Liver (tissue), 9 donors: ENCODE results near the gene WDR45B. TPM values are rescaled to one million over a fixed set of nuclear protein-coding genes. Genes with fewer than 3 reads are reported as not detected.

Experiments
- DNase-seq: peaks from one replicate; pipeline ENCODE4 v3.0.0-alpha.2; 2017; ENCODE audit warnings: low spot score
- H3K27ac ChIP-seq, 2 donors: one replicate each; pipeline ENCODE4 v1.7.0; 2013; ENCODE audit warnings: inconsistent platforms in 2 of 2, low read length in 2 of 2, control low read depth in 1 of 2, low read depth in 1 of 2, mild to moderate bottlenecking in 1 of 2
- H3K27me3 ChIP-seq, 4 donors: one replicate each; pipeline versions ENCODE4 v1.6.1 to v1.7.0; 2013; ENCODE audit warnings: low read length in 3 of 4, inconsistent platforms in 1 of 4, mild to moderate bottlenecking in 1 of 4, moderate library complexity in 1 of 4; ENCODE audit not compliant: control insufficient read depth in 4 of 4, insufficient read depth in 4 of 4
- H3K36me3 ChIP-seq, 4 donors: one replicate each; pipeline versions ENCODE4 v1.6.1 to v1.7.0; 2013; ENCODE audit warnings: low read length in 3 of 4, mild to moderate bottlenecking in 3 of 4, low read depth in 1 of 4, moderate library complexity in 1 of 4; ENCODE audit not compliant: control insufficient read depth in 4 of 4, insufficient read depth in 3 of 4
- H3K4me1 ChIP-seq, 4 donors: one replicate each; pipeline versions ENCODE4 v1.6.1 to v1.7.0; 2013; ENCODE audit warnings: low read length in 3 of 4, mild to moderate bottlenecking in 3 of 4, moderate library complexity in 1 of 4; ENCODE audit not compliant: control insufficient read depth in 4 of 4, insufficient read depth in 4 of 4
- H3K4me3 ChIP-seq, 3 donors: one replicate each; pipeline versions ENCODE4 v1.6.1 to v1.7.0; 2013; ENCODE audit warnings: low read length in 3 of 3, control low read depth in 1 of 3, low read depth in 1 of 3, mild to moderate bottlenecking in 1 of 3
- H3K9ac ChIP-seq, 2 donors: one replicate each; pipeline ENCODE4 v1.7.0; 2013; ENCODE audit warnings: low read length in 2 of 2, mild to moderate bottlenecking in 2 of 2, moderate library complexity in 2 of 2, control low read depth in 1 of 2, low read depth in 1 of 2
- H3K9me3 ChIP-seq, 4 donors: one replicate each; pipeline versions ENCODE4 v1.6.1 to v1.7.0; 2013; ENCODE audit warnings: low read length in 3 of 4; ENCODE audit not compliant: control insufficient read depth in 4 of 4
- FOXA2 ChIP-seq: IDR thresholded peaks from 2 replicates; pipeline ENCODE4 v1.6.1; 2016; ENCODE audit warnings: antibody characterized with exemption
- HNF4A ChIP-seq, 2 donors: conservative IDR thresholded peaks; 2 replicates each; pipeline ENCODE4 v1.6.1; 2016; ENCODE audit warnings: antibody characterized with exemption in 2 of 2, mild to moderate bottlenecking in 2 of 2
- MAX ChIP-seq: IDR thresholded peaks from 2 replicates; pipeline ENCODE4 v1.6.1; 2016; ENCODE audit warnings: antibody characterized with exemption
- RAD21 ChIP-seq, 2 donors: IDR thresholded peaks; 2 replicates each; pipeline ENCODE4 v1.6.1; 2016; ENCODE audit warnings: antibody characterized with exemption in 2 of 2, mild to moderate bottlenecking in 2 of 2
- REST ChIP-seq: IDR thresholded peaks from 2 replicates; pipeline ENCODE4 v1.6.1; 2016; ENCODE audit warnings: antibody characterized with exemption, mild to moderate bottlenecking
- RXRA ChIP-seq, 2 donors: IDR thresholded peaks; 2 replicates each; pipeline ENCODE4 v1.6.1; 2017 to 2018; ENCODE audit warnings: antibody characterized with exemption in 2 of 2, mild to moderate bottlenecking in 1 of 2
- YY1 ChIP-seq: IDR thresholded peaks from 2 replicates; pipeline ENCODE4 v1.6.1; 2016; ENCODE audit warnings: antibody characterized with exemption, mild to moderate bottlenecking
- ZBTB33 ChIP-seq: IDR thresholded peaks from 2 replicates; pipeline ENCODE4 v1.6.1; 2016; ENCODE audit warnings: antibody characterized with exemption
- WGBS: extraction: QIAGEN DNeasy Blood & Tissue Kit; methylation state at CpG from one replicate; pipeline ENCODE4 v1.1.7; 2013; 5-methylcytosine and 5-hydroxymethylcytosine counted together
- polyA plus RNA-seq, 2 donors: library from polyadenylated mRNA; stranded (reverse) in 1 of 2; unstranded in 1 of 2; fragments of 200-250 nt in 1 of 2; fragments of >200 nt in 1 of 2; fragmentation: Nextera tagmentation in 1 of 2; extraction: Ambion mirVana in 1 of 2; gene quantifications; one replicate each; pipeline versions ENCODE4 v1.2.1 to v1.2.3, GENCODE V29; 2013 to 2015
- total RNA-seq, 2 donors: library from RNA; depleted of rRNA; stranded (reverse); fragments of >200 nt; gene quantifications; one replicate each; pipeline ENCODE4 v1.2.3, GENCODE V29; 2014
- TF ChIP-seq, protein P1 (sequence below): IDR thresholded peaks from 2 replicates; pipeline ENCODE4 v1.6.1; 2016; ENCODE audit warnings: antibody characterized with exemption
- donor health status: healthy.
- donor health status: healthy.
- donor health status: healthy.
- donor health status: healthy.
- donor health status: healthy.

The WDR45B gene
- total and polyA plus RNA-seq, 4 donors, result 25.4 to 40.9 (median 29.2) TPM

- Histone ChIP-seq H3K9ac (no peak overlapping the region), H3K27me3 (no peaks in the 10 kb centered on the region), H3K27ac (no peak overlapping the region), H3K4me3 (no peak overlapping the region), H3K9me3 (no peaks in the 10 kb centered on the region), H3K36me3 (peaks cover 4 to 33% (median 12%) of the 10 kb centered on the region in 4 donors), H3K4me1 (no peaks in the 10 kb centered on the region)
- whole genome bisulfite sequencing, result 74% methylated on average over 6 of the region's 6 CpGs
- TF ChIP-seq RXRA (IDR thresholded peaks at IDR 0.05) (no peak), ZBTB33 (no peak), REST (no peak), YY1 (no peak), MAX (no peak)
- TF ChIP-seq, protein P1, sequence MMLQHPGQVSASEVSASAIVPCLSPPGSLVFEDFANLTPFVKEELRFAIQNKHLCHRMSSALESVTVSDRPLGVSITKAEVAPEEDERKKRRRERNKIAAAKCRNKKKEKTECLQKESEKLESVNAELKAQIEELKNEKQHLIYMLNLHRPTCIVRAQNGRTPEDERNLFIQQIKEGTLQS, result no peak
- no peak for DNase-seq
Measured at GRCh38 chr17:82631544-82631943, 16.7 kb downstream of the WDR45B start.

GRCh38 chr17:82630212-82630611 lies 18.0 kb downstream of the WDR45B start:
- DNase-seq, result no peak
- TF ChIP-seq FOXA2 (no peak), RXRA (IDR thresholded peaks at IDR 0.05) (no peak), REST (no peak), RAD21 (IDR thresholded peaks at IDR 0.05) (no peak), MAX (no peak), HNF4A (conservative IDR thresholded peaks at IDR 0.05) (no peak), YY1 (no peak)
- TF ChIP-seq, protein P1, result no peak
- H3K4me1 ChIP-seq, result no peaks in the 10 kb centered on the region
- no peak overlapping the region for H3K4me3 ChIP-seq
- no peak overlapping the region for H3K9ac ChIP-seq
- H3K36me3 ChIP-seq, result peaks cover 4 to 37% (median 18%) of the 10 kb centered on the region in 4 donors
- no peak overlapping the region for H3K27ac ChIP-seq
- 96% methylated on average over 12 of the region's 12 CpGs for WGBS
- H3K27me3 ChIP-seq, result no peaks in the 10 kb centered on the region
- no peaks in the 10 kb centered on the region for H3K9me3 ChIP-seq
